HepG2 (cell line): ENCODE data around the gene CBX2. TPM values are rescaled to one million over a fixed set of nuclear protein-coding genes. Genes with fewer than 3 reads are reported as not detected.

Experiments used
- ARNT ChIP-seq: fragments of 450-650 bp; IDR thresholded peaks from 2 replicates; pipeline ENCODE4 v1.6.1; 2017
- CBX1 ChIP-seq: IDR thresholded peaks from one replicate; pipeline ENCODE4 v1.6.1; 2016; ENCODE audit warnings: antibody characterized with exemption, low read depth
- CHD2 ChIP-seq: IDR thresholded peaks from 2 replicates; pipeline ENCODE4 v1.6.1; 2011; ENCODE audit warnings: low read depth, low read length, improper control_type of control experiment
- HNRNPUL1 ChIP-seq: fragments of 200-400 bp; formaldehyde crosslinking; IDR thresholded peaks from 2 replicates; pipeline ENCODE4 v1.6.1; 2017; ENCODE audit warnings: low read depth, mild to moderate bottlenecking, low read length, moderate library complexity
- MAFF ChIP-seq: IDR thresholded peaks from 2 replicates; pipeline ENCODE4 v1.6.1; 2011; ENCODE audit warnings: low read depth, low read length, improper control_type of control experiment
- NR2F2 ChIP-seq: IDR thresholded peaks from 2 replicates; pipeline ENCODE4 v1.6.1; 2012; ENCODE audit warnings: low read depth, inconsistent platforms, borderline replicate concordance
- ZBTB34 ChIP-seq: sonication (generic); formaldehyde crosslinking; IDR thresholded peaks from 2 replicates; pipeline ENCODE4 v1.8.0; 2022; ENCODE audit warnings: mild to moderate bottlenecking, missing genetic modification reagents
- ZNF180 ChIP-seq: sonication (generic); formaldehyde crosslinking; IDR thresholded peaks from 2 replicates; pipeline ENCODE4 v1.4.0; 2020; ENCODE audit warnings: low read depth, missing genetic modification reagents, borderline replicate concordance
- ZNF329 ChIP-seq: sonication (generic); formaldehyde crosslinking; IDR thresholded peaks from 2 replicates; pipeline ENCODE4 v1.9.0; 2021; ENCODE audit warnings: low read depth, mild to moderate bottlenecking, missing genetic modification reagents
- ZNF407 ChIP-seq: sonication (generic); formaldehyde crosslinking; IDR thresholded peaks from one replicate; pipeline ENCODE4 v1.5.1; 2020; ENCODE audit warnings: mild to moderate bottlenecking, missing genetic modification reagents; ENCODE audit errors: not compliant biosample characterization
- ZNF496 ChIP-seq: sonication (generic); formaldehyde crosslinking; IDR thresholded peaks from 2 replicates; pipeline ENCODE4 v1.8.1; 2023; ENCODE audit warnings: mild to moderate bottlenecking, moderate library complexity, missing genetic modification reagents; ENCODE audit not compliant: insufficient replicate concordance
- ZNF850 ChIP-seq: sonication (generic); formaldehyde crosslinking; conservative IDR thresholded peaks from 2 replicates; pipeline ENCODE4 v1.9.0; 2021; ENCODE audit warnings: mild to moderate bottlenecking, missing genetic modification reagents
- ZSCAN20 ChIP-seq: sonication (generic); formaldehyde crosslinking; IDR thresholded peaks from 2 replicates; pipeline ENCODE4 v1.4.0; 2020; ENCODE audit warnings: missing genetic modification reagents, mild to moderate bottlenecking, borderline replicate concordance
- polyA plus RNA-seq, 8 experiments: library from polyadenylated mRNA; depleted of rRNA in 3 of 8; stranded (reverse) in 7 of 8; unstranded in 1 of 8; fragments of >200 nt; fragmentation: Illumina TruSeq in 4 of 8; extraction: Trizol in 4 of 8; gene quantifications; 2 replicates each; pipeline versions ENCODE4 v1.2.1 to v1.2.3, GENCODE V29; 2011 to 2016; ENCODE audit warnings: low read depth in 4 of 8, missing spikeins in 1 of 8, mixed read lengths in 1 of 8; ENCODE audit not compliant: insufficient read depth in 1 of 8
- total RNA-seq, 5 experiments: library from RNA; depleted of rRNA; stranded (reverse); fragments of >200 nt; fragmentation: Illumina TruSeq; extraction: Trizol; gene quantifications; 2 replicates each; pipeline ENCODE4 v1.2.3, GENCODE V29; 2016; ENCODE audit warnings: low read depth in 1 of 5
- TF ChIP-seq, protein P1 (sequence below): sonication (generic); formaldehyde crosslinking; IDR thresholded peaks from 2 replicates; pipeline ENCODE4 v1.9.0; 2021; ENCODE audit warnings: missing genetic modification reagents, borderline replicate concordance

The CBX2 gene
- total and polyA plus RNA-seq, 2 of the 13 experiments (the other 11 are each of a cell fraction or from before 2014, with no cell fraction given) = 14.5 to 31.1 TPM

- no peak for TF ChIP-seq ZNF496
- no peak for TF ChIP-seq NR2F2
- TF ChIP-seq CHD2 = peak; percentile 13; the same call in 1 of the 2 replicates
- TF ChIP-seq ARNT = no peak
- TF ChIP-seq ZNF329 (CRISPR knock-in tag) = 0 out of 2 replicates have a peak, but pooled peaks have one; percentile 37
- 0 out of 2 replicates have a peak, but pooled peaks have one; percentile 81 for TF ChIP-seq ZNF180 (CRISPR knock-in tag)
- TF ChIP-seq HNRNPUL1 = no peak
- TF ChIP-seq ZSCAN20 (CRISPR knock-in tag) = peak; percentile 87; the same call in 1 of the 2 replicates
- TF ChIP-seq MAFF = peak; percentile 34; the same call in 1 of the 2 replicates
- TF ChIP-seq ZNF850 (CRISPR knock-in tag) = no peak; the same call in 1 of the 2 replicates
- TF ChIP-seq ZBTB34 = no peak
- TF ChIP-seq ZNF407 (CRISPR knock-in tag) = peak; percentile 49
- TF ChIP-seq, protein P1, sequence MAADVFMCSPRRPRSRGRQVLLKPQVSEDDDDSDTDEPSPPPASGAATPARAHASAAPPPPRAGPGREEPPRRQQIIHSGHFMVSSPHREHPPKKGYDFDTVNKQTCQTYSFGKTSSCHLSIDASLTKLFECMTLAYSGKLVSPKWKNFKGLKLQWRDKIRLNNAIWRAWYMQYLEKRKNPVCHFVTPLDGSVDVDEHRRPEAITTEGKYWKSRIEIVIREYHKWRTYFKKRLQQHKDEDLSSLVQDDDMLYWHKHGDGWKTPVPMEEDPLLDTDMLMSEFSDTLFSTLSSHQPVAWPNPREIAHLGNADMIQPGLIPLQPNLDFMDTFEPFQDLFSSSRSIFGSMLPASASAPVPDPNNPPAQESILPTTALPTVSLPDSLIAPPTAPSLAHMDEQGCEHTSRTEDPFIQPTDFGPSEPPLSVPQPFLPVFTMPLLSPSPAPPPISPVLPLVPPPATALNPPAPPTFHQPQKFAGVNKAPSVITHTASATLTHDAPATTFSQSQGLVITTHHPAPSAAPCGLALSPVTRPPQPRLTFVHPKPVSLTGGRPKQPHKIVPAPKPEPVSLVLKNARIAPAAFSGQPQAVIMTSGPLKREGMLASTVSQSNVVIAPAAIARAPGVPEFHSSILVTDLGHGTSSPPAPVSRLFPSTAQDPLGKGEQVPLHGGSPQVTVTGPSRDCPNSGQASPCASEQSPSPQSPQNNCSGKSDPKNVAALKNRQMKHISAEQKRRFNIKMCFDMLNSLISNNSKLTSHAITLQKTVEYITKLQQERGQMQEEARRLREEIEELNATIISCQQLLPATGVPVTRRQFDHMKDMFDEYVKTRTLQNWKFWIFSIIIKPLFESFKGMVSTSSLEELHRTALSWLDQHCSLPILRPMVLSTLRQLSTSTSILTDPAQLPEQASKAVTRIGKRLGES (CRISPR knock-in tag) = 0 out of 2 replicates have a peak, but pooled peaks have one; percentile 54
- TF ChIP-seq CBX1 = no peak
These were observed 54.5 kb downstream of the CBX2 start (continued) for GRCh38 chr17:79832218-79833109.
